ENCODE measurements around the gene PI4KB.

GRCh38 chr1:151364996-151365395 lies 37.8 kb upstream of the PI4KB start:
- TF ChIP-seq CTCF (IDR thresholded peaks at IDR 0.05), result no peak
- no peak for TF ChIP-seq REST (IDR thresholded peaks at IDR 0.05; ENCODE audit: insufficient read depth in 1 of 2, low read depth in 2 of 2, low read length in 1 of 2)
- no peak for TF ChIP-seq POLR2AphosphoS5 (IDR thresholded peaks at IDR 0.05; ENCODE audit: low read depth, low read length)
- TF ChIP-seq TCF7L2 (IDR thresholded peaks at IDR 0.05; ENCODE audit: low read depth, low read length), result no peak
- no peak for TF ChIP-seq SIN3A (IDR thresholded peaks at IDR 0.05; ENCODE audit: borderline replicate concordance, insufficient read depth, low read depth, low read length)
